Keratinocyte (primary cell): Measurements from ENCODE around the gene ZNF784. TPM values are rescaled to one million over a fixed set of nuclear protein-coding genes. Genes with fewer than 3 reads are reported as not detected.

ENCODE experiments used
- DNase-seq: peaks from one replicate; pipeline ENCODE4 v3.0.0-alpha.2; 2011; ENCODE audit warnings: low read depth, missing footprints, low spot score
- FAIRE-seq: peaks from 2 replicates; lab custom pipeline; 2011; peaks lifted over from hg19 to GRCh38; lab: Jason Lieb, UNC
- H2AFZ ChIP-seq: 2 replicates; pipeline ENCODE4 v1.6.0; 2012; ENCODE audit warnings: low read length, control low read depth, inconsistent platforms; ENCODE audit not compliant: control insufficient read depth
- H3K27ac ChIP-seq: 2 replicates; pipeline ENCODE4 v1.5.1; 2011; ENCODE audit warnings: low read length; ENCODE audit not compliant: control insufficient read depth, insufficient read depth
- H3K27me3 ChIP-seq: 3 replicates; pipeline ENCODE4 v1.6.0; 2011; ENCODE audit warnings: low read length; ENCODE audit not compliant: control insufficient read depth, insufficient read depth; ENCODE audit errors: extremely low read depth
- H3K36me3 ChIP-seq, 2 experiments: 2 replicates in 1 of 2; 3 replicates in 1 of 2; pipeline ENCODE4 v1.5.1; 2011; ENCODE audit warnings: low read length in 2 of 2, mild to moderate bottlenecking in 1 of 2; ENCODE audit not compliant: control insufficient read depth in 2 of 2, insufficient read depth in 2 of 2; ENCODE audit errors: extremely low read depth in 1 of 2
- H3K4me1 ChIP-seq: 3 replicates; pipeline ENCODE4 v1.5.1; 2011; ENCODE audit warnings: low read length; ENCODE audit not compliant: control insufficient read depth, insufficient read depth; ENCODE audit errors: extremely low read depth
- H3K4me2 ChIP-seq: 3 replicates; pipeline ENCODE4 v1.6.0; 2011; ENCODE audit warnings: low read depth, low read length; ENCODE audit not compliant: control insufficient read depth, insufficient read depth; ENCODE audit errors: extremely low read depth
- H3K4me3 ChIP-seq, 3 experiments: fragments of 200-600 bp in 1 of 3; sonication (generic) in 1 of 3; 2 replicates in 2 of 3; 3 replicates in 1 of 3; pipeline ENCODE4 v1.5.1; 2011 to 2016; ENCODE audit warnings: low read length in 3 of 3, mild to moderate bottlenecking in 3 of 3, control low read depth in 2 of 3, inconsistent platforms in 1 of 3, low read depth in 1 of 3, mixed read lengths in 1 of 3, mixed run types in 1 of 3, moderate library complexity in 1 of 3; ENCODE audit not compliant: control insufficient read depth in 2 of 3, insufficient read depth in 2 of 3; ENCODE audit errors: extremely low read depth in 1 of 3
- H3K79me2 ChIP-seq: 2 replicates; pipeline ENCODE4 v1.6.0; 2012; ENCODE audit warnings: low read length; ENCODE audit not compliant: control insufficient read depth, insufficient read depth
- H3K9ac ChIP-seq: 3 replicates; pipeline ENCODE4 v1.6.0; 2011; ENCODE audit warnings: low read length; ENCODE audit not compliant: control insufficient read depth, insufficient read depth; ENCODE audit errors: extremely low read depth
- H3K9me1 ChIP-seq: 3 replicates; pipeline ENCODE4 v1.6.0; 2011; ENCODE audit warnings: low read length; ENCODE audit not compliant: control insufficient read depth, insufficient read depth; ENCODE audit errors: extremely low read depth
- H3K9me3 ChIP-seq: 2 replicates; pipeline ENCODE4 v1.5.1; 2012; ENCODE audit warnings: low read depth, low read length; ENCODE audit not compliant: control insufficient read depth
- H4K20me1 ChIP-seq: 3 replicates; pipeline ENCODE4 v1.6.0; 2011; ENCODE audit warnings: low read length; ENCODE audit not compliant: control insufficient read depth, insufficient read depth; ENCODE audit errors: extremely low read depth
- EZH2 ChIP-seq: IDR thresholded peaks from one replicate; pipeline ENCODE4 v1.6.1; 2012; ENCODE audit warnings: inconsistent platforms, mild to moderate bottlenecking, low read length, moderate library complexity
- dilution Hi-C: fragments of 300-500 bp; cut with MboI; formaldehyde crosslinking; loops from one replicate; pipeline ENCODE4 v1.7.0; 2020; ENCODE audit warnings: low sequenced_read_pairs; ENCODE audit not compliant: extremely low pct_ligation_motif_present
- polyA minus RNA-seq, 3 experiments: library from RNA; depleted of rRNA, polyadenylated mRNA; stranded (reverse); fragments of >200 nt; gene quantifications; 1 replicate in 1 of 3; 2 replicates in 1 of 3; 3 replicates in 1 of 3; pipeline ENCODE4 v1.2.3, GENCODE V29; 2011
- polyA plus RNA-seq, 5 experiments: library from polyadenylated mRNA; depleted of rRNA in 3 of 5; stranded (reverse) in 3 of 5; stranded (forward) in 1 of 5; unstranded in 1 of 5; fragments of >200 nt; gene quantifications; 1 replicate in 1 of 5; 2 replicates in 3 of 5; 3 replicates in 1 of 5; pipeline versions ENCODE4 v1.2.1 to v1.2.3, GENCODE V29; 2011 to 2012; ENCODE audit warnings: missing spikeins in 2 of 5, low read depth in 1 of 5, low replicate concordance in 1 of 5
- TF ChIP-seq, protein P1 (sequence below), 3 experiments: IDR thresholded peaks in 1 of 3; conservative IDR thresholded peaks in 1 of 3; optimal IDR thresholded peaks in 1 of 3; 2 replicates in 2 of 3; 3 replicates in 1 of 3; pipeline versions ENCODE3 to v1.5.1; 2011; ENCODE audit warnings: low read length in 3 of 3, mild to moderate bottlenecking in 3 of 3, moderate library complexity in 2 of 3, control low read depth in 1 of 3, inconsistent platforms in 1 of 3; ENCODE audit not compliant: insufficient read depth in 2 of 3; ENCODE audit errors: extremely low read depth in 1 of 3

ZNF784 gene, protein sequence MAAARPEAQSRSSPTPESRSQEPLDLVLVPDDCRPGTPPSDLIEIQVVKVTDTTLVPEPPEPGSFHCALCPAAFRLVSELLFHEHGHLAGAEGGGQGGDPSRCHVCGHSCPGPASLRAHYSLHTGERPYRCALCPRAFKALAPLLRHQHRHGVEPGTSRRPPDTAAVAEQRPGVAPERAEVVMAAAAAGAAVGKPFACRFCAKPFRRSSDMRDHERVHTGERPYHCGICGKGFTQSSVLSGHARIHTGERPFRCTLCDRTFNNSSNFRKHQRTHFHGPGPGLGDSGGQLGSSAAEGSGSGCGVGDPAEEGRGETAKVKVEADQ
- polyA plus RNA-seq (1.9 to 2.3 TPM (median 2.1 TPM) in 3 replicates), polyA minus RNA-seq (1.6 to 3.7 TPM (median 2.5 TPM) in 3 replicates)
- polyA plus RNA-seq (2011; ENCODE audit: low read depth): 1.5 TPM
- 1.0 and 2.0 TPM in 2 replicates for polyA plus RNA-seq (2011; cell fraction: cytosol; rRNA removed)
- polyA plus RNA-seq (2011; cell fraction: nucleus; rRNA removed): 3.1 and 3.5 TPM in 2 replicates
- polyA plus RNA-seq (2012; ENCODE audit: low replicate concordance): 2.0 and 4.2 TPM in 2 replicates
- 1.9 TPM for polyA minus RNA-seq (2011; cell fraction: cytosol; rRNA and poly(A)+ RNA removed)
- 1.1 and 1.6 TPM in 2 replicates for polyA minus RNA-seq (2011; cell fraction: nucleus; rRNA and poly(A)+ RNA removed)

DNA sequence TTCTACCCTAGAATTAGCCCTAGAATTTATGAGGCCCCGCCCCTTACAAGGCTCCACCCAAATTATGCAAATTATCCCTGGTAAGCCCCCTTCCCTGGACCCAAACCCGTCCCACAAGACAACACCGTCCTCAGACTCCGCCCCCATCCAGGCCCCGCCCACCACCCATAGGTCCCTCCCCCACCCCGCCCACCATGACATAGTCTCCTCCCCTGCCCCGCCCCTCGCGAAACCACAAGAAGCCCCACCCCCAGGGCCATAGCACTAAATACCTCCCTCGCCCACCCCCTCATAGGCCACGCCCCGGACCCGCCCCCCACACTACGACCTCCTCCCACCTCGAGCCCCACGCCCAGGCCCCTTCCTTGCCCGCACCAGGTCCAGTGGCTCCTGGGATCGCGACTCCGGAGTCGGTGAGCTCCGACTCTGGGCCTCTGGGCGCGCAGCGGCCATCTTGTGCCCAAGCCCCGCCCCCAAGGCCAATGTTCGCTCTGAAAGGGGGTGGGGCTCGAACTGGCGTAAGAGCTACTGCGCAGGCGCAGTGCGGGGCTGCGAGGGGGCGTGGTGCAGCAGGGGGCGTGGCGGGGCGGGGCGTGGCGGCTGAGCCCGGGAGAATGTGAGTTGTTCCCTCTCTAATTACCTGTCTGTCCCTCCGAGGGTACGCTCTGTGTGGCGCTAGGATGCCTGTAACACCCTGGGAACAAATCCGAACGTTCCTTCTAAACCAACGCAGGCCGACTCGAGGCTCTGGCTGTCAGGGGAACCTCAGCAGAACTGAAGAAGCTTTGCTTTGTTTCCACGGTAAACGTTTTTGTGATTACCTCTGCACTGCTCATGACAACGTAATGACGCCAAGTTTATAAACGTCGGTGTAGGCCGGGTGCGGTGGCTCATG lies at the start of gene ZNF784:
ZNF784 (minus strand) TSS at position 458 of the 895 bp plus-strand sequence; CDS start at position 453, 5 bp downstream.
- FAIRE-seq (no peak), DNase-seq (peak; percentile 81)
- Histone ChIP-seq H3K27me3 (no peaks in the 10 kb centered on the region), H3K4me3 (peak within 1 kb of the TSS; percentile 62 to 80 (median 65)), H4K20me1 (peaks cover 3% of the 10 kb centered on the region), H3K9me3 (no peaks in the 10 kb centered on the region), H3K9me1 (no peaks in the 10 kb centered on the region), H3K9ac (peak within 1 kb of the TSS; percentile 72), H3K27ac (peak within 1 kb of the TSS; percentile 75), H3K4me2 (peak within 1 kb of the TSS; percentile 96), H3K79me2 (no peaks in the 10 kb centered on the region), H3K36me3 (peaks cover 0 to 2% of the 10 kb centered on the region in 2 experiments), H2AFZ (peak within 1 kb of the TSS; percentile 98), H3K4me1 (peaks cover 13% of the 10 kb centered on the region)
- dilution Hi-C loops: no loop called here
- TF ChIP-seq, protein P1, sequence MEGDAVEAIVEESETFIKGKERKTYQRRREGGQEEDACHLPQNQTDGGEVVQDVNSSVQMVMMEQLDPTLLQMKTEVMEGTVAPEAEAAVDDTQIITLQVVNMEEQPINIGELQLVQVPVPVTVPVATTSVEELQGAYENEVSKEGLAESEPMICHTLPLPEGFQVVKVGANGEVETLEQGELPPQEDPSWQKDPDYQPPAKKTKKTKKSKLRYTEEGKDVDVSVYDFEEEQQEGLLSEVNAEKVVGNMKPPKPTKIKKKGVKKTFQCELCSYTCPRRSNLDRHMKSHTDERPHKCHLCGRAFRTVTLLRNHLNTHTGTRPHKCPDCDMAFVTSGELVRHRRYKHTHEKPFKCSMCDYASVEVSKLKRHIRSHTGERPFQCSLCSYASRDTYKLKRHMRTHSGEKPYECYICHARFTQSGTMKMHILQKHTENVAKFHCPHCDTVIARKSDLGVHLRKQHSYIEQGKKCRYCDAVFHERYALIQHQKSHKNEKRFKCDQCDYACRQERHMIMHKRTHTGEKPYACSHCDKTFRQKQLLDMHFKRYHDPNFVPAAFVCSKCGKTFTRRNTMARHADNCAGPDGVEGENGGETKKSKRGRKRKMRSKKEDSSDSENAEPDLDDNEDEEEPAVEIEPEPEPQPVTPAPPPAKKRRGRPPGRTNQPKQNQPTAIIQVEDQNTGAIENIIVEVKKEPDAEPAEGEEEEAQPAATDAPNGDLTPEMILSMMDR (optimal IDR thresholded peaks at IDR 0.05 in 1 of 3, IDR thresholded peaks at IDR 0.05 in 1 of 3, conservative IDR thresholded peaks at IDR 0.05 in 1 of 3; ENCODE audit: extremely low read depth in 1 of 3, insufficient read depth in 2 of 3, low read length in 3 of 3): no peak
- TF ChIP-seq EZH2: no peak

DNA sequence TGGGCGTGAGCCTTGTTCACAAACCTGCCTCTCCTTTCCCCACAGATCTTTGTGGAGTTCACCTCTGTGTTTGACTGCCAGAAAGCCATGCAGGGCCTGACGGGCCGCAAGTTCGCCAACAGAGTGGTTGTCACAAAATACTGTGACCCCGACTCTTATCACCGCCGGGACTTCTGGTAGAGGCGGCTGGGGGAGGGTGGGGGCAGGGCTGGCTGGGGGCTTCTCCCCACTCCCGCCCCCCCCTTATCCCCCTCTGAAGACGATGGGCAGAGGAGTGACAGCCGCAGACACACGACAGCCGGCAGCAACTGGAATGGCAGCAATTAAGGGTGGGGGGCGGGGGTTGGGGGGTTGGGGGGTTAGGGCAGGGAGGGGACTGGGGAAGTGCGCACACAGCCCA lies 49.5 kb upstream of the ZNF784 start:
- no peak overlapping the region for H3K27ac ChIP-seq
- peaks cover 19% of the 10 kb centered on the region for H3K4me1 ChIP-seq
- H3K79me2 ChIP-seq: peaks cover 85% of the 10 kb centered on the region
- no peak overlapping the region for H3K9ac ChIP-seq
- FAIRE-seq (no peak), DNase-seq (no peak)
- H3K27me3 ChIP-seq: no peaks in the 10 kb centered on the region
- no peak overlapping the region for H2AFZ ChIP-seq
- no peaks in the 10 kb centered on the region for H3K9me3 ChIP-seq
- H3K36me3 ChIP-seq: peaks cover 27 to 31% of the 10 kb centered on the region in 2 experiments
- no peak overlapping the region for H3K4me2 ChIP-seq
- H3K4me3 ChIP-seq: no peak overlapping the region
- H3K9me1 ChIP-seq: no peaks in the 10 kb centered on the region
- dilution Hi-C loops: no loop called here
- H4K20me1 ChIP-seq: peaks cover 26% of the 10 kb centered on the region
- TF ChIP-seq, protein P1 (optimal IDR thresholded peaks at IDR 0.05 in 1 of 3, IDR thresholded peaks at IDR 0.05 in 1 of 3, conservative IDR thresholded peaks at IDR 0.05 in 1 of 3; ENCODE audit: extremely low read depth in 1 of 3, insufficient read depth in 2 of 3, low read length in 3 of 3): no peak
- no peak for TF ChIP-seq EZH2
